TTC549 (cell line): ENCODE results near the gene C10orf143.
"Not testable (repeated sequence)": the region's sequence is repeated elsewhere in the genome, so short reads cannot be mapped to it uniquely, and the experiment has no call there.

ENCODE experiments used
- FAIRE-seq: peaks from 2 replicates; lab custom pipeline; 2012; peaks lifted over from hg19 to GRCh38; lab: Jason Lieb, UNC

Gene C10orf143

GRCh38 chr10:130110246-130111112 lies at the start of gene C10orf143:
TSS of gene C10orf143 (minus strand) at chr10:130110830. CDS start at chr10:130110772, 58 bp downstream.
- FAIRE-seq = no peak

- no peak for FAIRE-seq
Measured at GRCh38 chr10:130159192-130159794, 48.7 kb upstream of the C10orf143 start.

GRCh38 chr10:130146042-130146441 lies 35.4 kb upstream of the C10orf143 start:
- no peak for FAIRE-seq

GRCh38 chr10:130141878-130142277 lies 31.2 kb upstream of the C10orf143 start:
- FAIRE-seq = no peak

- no peak for FAIRE-seq
Measured at GRCh38 chr10:130141460-130141859, 30.8 kb upstream of the C10orf143 start.

- no peak for FAIRE-seq
Measured at GRCh38 chr10:130141038-130141437, 30.4 kb upstream of the C10orf143 start.

- no peak for FAIRE-seq
Measured at GRCh38 chr10:130140425-130140824, 29.8 kb upstream of the C10orf143 start.

GRCh38 chr10:130138479-130138866 lies 27.8 kb upstream of the C10orf143 start:
- FAIRE-seq = no peak

GRCh38 chr10:130137659-130138478 lies 27.2 kb upstream of the C10orf143 start:
- FAIRE-seq = no peak

- no peak for FAIRE-seq
Measured at GRCh38 chr10:130137090-130137448, 26.4 kb upstream of the C10orf143 start.

- FAIRE-seq = no peak
Measured at GRCh38 chr10:130136226-130137089, 25.8 kb upstream of the C10orf143 start, which contains the start of gene GLRX3. TSS of gene GLRX3 (plus strand) at chr10:130136391. CDS start at chr10:130136421, 30 bp downstream.

- no peak for FAIRE-seq
Measured at GRCh38 chr10:130135676-130136225, 25.1 kb upstream of the C10orf143 start.

GRCh38 chr10:130128922-130129321 lies 18.3 kb upstream of the C10orf143 start:
- no peak for FAIRE-seq

GRCh38 chr10:130128062-130128781 lies 17.6 kb upstream of the C10orf143 start:
- no peak for FAIRE-seq

- peak; percentile 32 for FAIRE-seq
Measured at GRCh38 chr10:130127364-130128061, 16.9 kb upstream of the C10orf143 start.

GRCh38 chr10:130121486-130122079 lies 11.0 kb upstream of the C10orf143 start:
- FAIRE-seq = no peak

- FAIRE-seq = not testable (repeated sequence)
Measured at GRCh38 chr10:130117535-130117934, 6.9 kb upstream of the C10orf143 start.

GRCh38 chr10:130116942-130117341 lies 6.3 kb upstream of the C10orf143 start:
- FAIRE-seq = not testable (repeated sequence)

- no peak for FAIRE-seq
Measured at GRCh38 chr10:130112821-130113220, 2.2 kb upstream of the C10orf143 start.

- no peak for FAIRE-seq
Measured at GRCh38 chr10:130111852-130112180, 1.2 kb upstream of the C10orf143 start.
